Raji (cell line): ENCODE data around the gene PHLDB1.

Experiments
- POLR2A ChIP-seq: IDR thresholded peaks from 2 replicates; pipeline ENCODE4 v1.6.1; 2011; ENCODE audit warnings: low read depth, low read length, control low read depth; ENCODE audit not compliant: insufficient read depth

Gene PHLDB1

GRCh38 chr11:118658429-118659313 is 51.3 kb downstream of the PHLDB1 start:
- TF ChIP-seq POLR2A = no peak

- no peak for TF ChIP-seq POLR2A
Observed at GRCh38 chr11:118659314-118659952, 52.0 kb downstream of the PHLDB1 start.

- no peak for TF ChIP-seq POLR2A
Observed at GRCh38 chr11:118659953-118660680, 52.7 kb downstream of the PHLDB1 start.

GRCh38 chr11:118660681-118661424 is 53.4 kb downstream of the PHLDB1 start:
- TF ChIP-seq POLR2A = no peak

- no peak for TF ChIP-seq POLR2A
Observed at GRCh38 chr11:118661425-118662301, 54.2 kb downstream of the PHLDB1 start.

GRCh38 chr11:118662401-118663271 is 55.2 kb downstream of the PHLDB1 start:
- TF ChIP-seq POLR2A = no peak

GRCh38 chr11:118663381-118663780 is 56.0 kb downstream of the PHLDB1 start:
- TF ChIP-seq POLR2A = no peak

- no peak for TF ChIP-seq POLR2A
Observed at GRCh38 chr11:118663902-118664301, 56.5 kb downstream of the PHLDB1 start.

GRCh38 chr11:118666371-118666770 is 59.0 kb downstream of the PHLDB1 start:
- TF ChIP-seq POLR2A = no peak

- no peak for TF ChIP-seq POLR2A
Observed at GRCh38 chr11:118670063-118670462, 62.6 kb downstream of the PHLDB1 start.

- no peak for TF ChIP-seq POLR2A
Observed at GRCh38 chr11:118671254-118671653, 63.8 kb downstream of the PHLDB1 start.

- TF ChIP-seq POLR2A = no peak
Observed at GRCh38 chr11:118672846-118673245, 65.4 kb downstream of the PHLDB1 start.
